GM12891 (cell line): Measurements from ENCODE around the gene INO80D.

Source experiments
- POLR2A ChIP-seq: IDR thresholded peaks from 2 replicates; pipeline ENCODE4 v1.6.1; 2011; ENCODE audit warnings: low read depth, low read length, control low read depth
- POLR2AphosphoS5 ChIP-seq: IDR thresholded peaks from 2 replicates; pipeline ENCODE4 v1.6.1; 2011; ENCODE audit warnings: low read depth, low read length, control low read depth
- TAF1 ChIP-seq: IDR thresholded peaks from 2 replicates; pipeline ENCODE4 v1.6.1; 2011; ENCODE audit warnings: low read depth, low read length, control low read depth

GRCh38 chr2:205984381-205984780, 101.6 kb downstream of the INO80D start:
- no peak for TF ChIP-seq POLR2A
- no peak for TF ChIP-seq POLR2AphosphoS5
- TF ChIP-seq TAF1, result no peak
